NB4 (cell line): Measurements from ENCODE around the gene PCAT7.
"Not testable (repeated sequence)": the region's sequence is repeated elsewhere in the genome, so short reads cannot be mapped to it uniquely, and the experiment has no call there.

Source experiments
- DNase-seq: peaks from one replicate; pipeline ENCODE4 v3.0.0; 2010; ENCODE audit warnings: low read depth
- H3K4me3 ChIP-seq: one replicate; pipeline ENCODE4 v1.5.1; 2011; ENCODE audit warnings: mild to moderate bottlenecking, low read depth, low read length, moderate library complexity
- CTCF ChIP-seq: IDR thresholded peaks from one replicate; pipeline ENCODE4 v1.5.1; 2012; ENCODE audit warnings: low read depth, low read length
- MAX ChIP-seq: IDR thresholded peaks from 2 replicates; pipeline ENCODE4 v1.6.1; 2011; ENCODE audit warnings: low read depth, low read length
- MYC ChIP-seq: IDR thresholded peaks from 2 replicates; pipeline ENCODE4 v1.6.1; 2011; ENCODE audit warnings: low read depth, low read length
- POLR2A ChIP-seq: IDR thresholded peaks from 2 replicates; pipeline ENCODE4 v1.6.1; 2011; ENCODE audit warnings: mild to moderate bottlenecking; ENCODE audit not compliant: insufficient read length; ENCODE audit errors: extremely low read depth

Gene PCAT7

GRCh38 chr9:94554439-94555331, at the start of gene PCAT7:
TSS of gene PCAT7 (plus strand) at chr9:94555083.
- peak within 1 kb of the TSS; percentile 46 for H3K4me3 ChIP-seq

GRCh38 chr9:94506370-94506769, 48.5 kb upstream of the PCAT7 start:
- DNase-seq, H3K4me3 ChIP-seq: not testable (repeated sequence)

More at GRCh38 chr9:94554439-94555331, at the start of gene PCAT7:
- DNase-seq, result peak; percentile 92
- peak; percentile 12 for TF ChIP-seq POLR2A
- peak; percentile 62 for TF ChIP-seq MAX
- 0 out of 2 replicates have a peak, but pooled peaks have one; percentile 47 for TF ChIP-seq MYC
- peak; percentile 58 for TF ChIP-seq CTCF

GRCh38 chr9:94507531-94508258, 47.2 kb upstream of the PCAT7 start:
- DNase-seq, result no peak

GRCh38 chr9:94511134-94511954, 43.5 kb upstream of the PCAT7 start:
- DNase-seq, result peak; percentile 1
- no peak for TF ChIP-seq POLR2A
- TF ChIP-seq MYC, result no peak
- no peak for TF ChIP-seq CTCF
- TF ChIP-seq MAX, result no peak
- no peak overlapping the region for H3K4me3 ChIP-seq

More at GRCh38 chr9:94507531-94508258, 47.2 kb upstream of the PCAT7 start:
- no peak overlapping the region for H3K4me3 ChIP-seq
- TF ChIP-seq MAX (no peak), MYC (no peak), POLR2A (no peak), CTCF (no peak)

GRCh38 chr9:94511955-94512265, 43.0 kb upstream of the PCAT7 start:
- TF ChIP-seq MYC (no peak), CTCF (no peak), POLR2A (no peak), MAX (no peak)
- no peak for DNase-seq

GRCh38 chr9:94514722-94515121, 40.2 kb upstream of the PCAT7 start:
- TF ChIP-seq POLR2A, result no peak
- no peak for TF ChIP-seq MYC
- TF ChIP-seq MAX, result no peak
- TF ChIP-seq CTCF, result no peak
- no peak for DNase-seq
- H3K4me3 ChIP-seq, result no peak overlapping the region

More at GRCh38 chr9:94511955-94512265, 43.0 kb upstream of the PCAT7 start:
- H3K4me3 ChIP-seq, result no peak overlapping the region
